Ectodermal cell (in vitro differentiated cells): Measurements from ENCODE around the gene TSHZ1.

Experiments used
- H3K27ac ChIP-seq: 2 replicates; pipeline ENCODE4 v1.7.0; 2013; ENCODE audit warnings: mild to moderate bottlenecking, low read depth, low read length; ENCODE audit not compliant: insufficient read depth, poor library complexity, severe bottlenecking
- H3K27me3 ChIP-seq: 2 replicates; pipeline ENCODE4 v1.7.0; 2013; ENCODE audit warnings: mild to moderate bottlenecking, low read length; ENCODE audit not compliant: insufficient read depth, control insufficient read depth, poor library complexity, severe bottlenecking
- H3K36me3 ChIP-seq: one replicate; pipeline ENCODE4 v1.7.0; 2013; ENCODE audit warnings: low read length; ENCODE audit not compliant: control insufficient read depth, insufficient read depth
- H3K4me1 ChIP-seq: one replicate; pipeline ENCODE4 v1.7.0; 2013; ENCODE audit warnings: low read length; ENCODE audit not compliant: control insufficient read depth, insufficient read depth
- H3K4me3 ChIP-seq: 2 replicates; pipeline ENCODE4 v1.7.0; 2013; ENCODE audit warnings: low read depth, low read length, control low read depth; ENCODE audit not compliant: insufficient read depth
- H3K9me3 ChIP-seq: 2 replicates; pipeline ENCODE4 v1.7.0; 2013; ENCODE audit warnings: mild to moderate bottlenecking, low read length, moderate library complexity; ENCODE audit not compliant: control insufficient read depth
- WGBS, 2 experiments: methylation state at CpG; one replicate each; pipeline ENCODE4 v1.1.7; 2013; ENCODE audit warnings: missing lambda C conversion rate in 2 of 2; 5-methylcytosine and 5-hydroxymethylcytosine counted together

TSHZ1 gene

DNA sequence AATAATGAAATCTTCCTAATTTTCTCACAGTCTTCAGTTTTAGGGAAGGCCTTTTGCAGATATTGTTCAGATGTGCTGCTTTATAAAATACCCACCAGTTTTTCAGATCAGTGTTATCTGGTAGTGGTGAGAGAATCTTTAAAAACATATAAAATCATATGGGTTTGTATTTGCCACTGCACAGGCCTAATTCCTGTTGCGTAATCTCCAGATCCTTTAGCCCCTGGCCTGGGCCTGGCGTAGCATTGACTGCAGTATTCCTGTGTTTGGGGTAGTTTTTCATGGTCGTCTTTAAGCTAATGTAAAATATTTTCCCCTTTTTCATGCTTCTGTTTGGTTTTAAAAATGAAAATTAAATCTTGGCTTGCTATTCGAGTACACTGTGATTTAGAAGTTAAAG is 43.2 kb downstream of the TSHZ1 start:
- H3K36me3 ChIP-seq: no peaks in the 10 kb centered on the region
- H3K27me3 ChIP-seq: no peaks in the 10 kb centered on the region
- no peak overlapping the region for H3K4me3 ChIP-seq
- H3K4me1 ChIP-seq: no peaks in the 10 kb centered on the region
- 95 to 96% methylated on average over 4 of the region's 4 CpGs for WGBS, 2 experiments
- H3K9me3 ChIP-seq: no peaks in the 10 kb centered on the region
- H3K27ac ChIP-seq: no peak overlapping the region

DNA sequence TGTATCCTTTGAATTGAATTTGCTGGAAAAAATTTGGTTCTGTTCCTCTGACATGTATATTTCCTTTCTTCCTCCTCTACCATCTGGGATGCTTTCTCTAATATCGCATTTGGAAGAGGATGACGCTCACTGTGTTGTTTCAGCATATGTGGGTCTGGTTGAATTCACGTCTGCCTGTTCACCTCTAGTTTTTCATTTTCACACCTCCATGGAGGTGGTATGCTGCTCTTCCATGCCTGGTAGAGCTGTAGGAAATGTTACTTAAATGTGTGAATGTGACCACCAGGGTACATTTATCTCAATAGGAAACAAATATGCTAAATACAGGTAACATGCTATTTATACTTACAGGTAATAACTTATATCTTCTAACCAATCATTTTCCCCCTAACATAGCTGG is 44.5 kb downstream of the TSHZ1 start:
- no peak overlapping the region for H3K27ac ChIP-seq
- H3K4me3 ChIP-seq: no peak overlapping the region
- no peaks in the 10 kb centered on the region for H3K36me3 ChIP-seq
- no peaks in the 10 kb centered on the region for H3K9me3 ChIP-seq
- no peaks in the 10 kb centered on the region for H3K4me1 ChIP-seq
- 91 to 100% methylated on average over 1 to 3 of the region's 3 CpGs for WGBS, 2 experiments
- H3K27me3 ChIP-seq: no peaks in the 10 kb centered on the region

DNA sequence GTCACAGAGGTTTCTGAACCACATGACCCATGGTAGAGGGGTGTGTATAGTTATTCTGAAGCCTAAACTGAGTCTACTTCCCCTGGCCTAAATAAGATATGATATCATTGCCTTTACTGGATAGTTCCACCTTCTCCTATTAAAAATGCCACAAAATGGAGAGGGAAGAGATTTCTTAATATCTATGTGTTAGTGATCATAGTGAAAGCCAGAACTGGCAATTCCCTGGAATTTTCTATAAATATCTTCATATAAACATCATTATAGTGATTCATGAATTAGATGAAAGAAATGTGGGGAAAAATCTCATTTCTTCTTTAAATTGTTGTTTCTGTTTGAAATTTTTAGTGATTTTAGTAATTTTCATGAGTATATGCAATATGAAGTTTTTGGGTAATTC is 45.8 kb downstream of the TSHZ1 start:
- H3K27ac ChIP-seq: no peak overlapping the region
- H3K4me1 ChIP-seq: no peaks in the 10 kb centered on the region
- H3K27me3 ChIP-seq: no peaks in the 10 kb centered on the region
- no peaks in the 10 kb centered on the region for H3K36me3 ChIP-seq
- no peak overlapping the region for H3K4me3 ChIP-seq
- no peaks in the 10 kb centered on the region for H3K9me3 ChIP-seq

DNA sequence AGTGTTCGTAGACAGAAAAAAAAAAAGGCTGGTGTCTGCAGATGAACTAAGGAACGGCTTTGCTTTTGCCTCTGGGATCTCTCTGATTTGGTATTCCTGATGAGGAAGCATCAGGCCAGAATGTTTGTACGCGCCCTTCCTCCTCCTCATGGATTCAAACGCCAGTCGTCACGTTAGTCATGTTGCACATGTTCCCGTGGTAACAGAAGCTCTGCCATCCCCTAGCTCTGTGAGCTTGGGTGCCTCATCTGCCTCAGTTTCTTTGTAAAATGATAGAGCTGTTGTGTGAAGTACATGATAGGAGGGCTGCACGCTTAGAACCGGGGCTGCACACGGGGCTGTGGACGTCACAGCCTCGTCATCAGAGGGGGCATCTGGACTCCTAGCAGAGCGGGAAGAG is 47.0 kb downstream of the TSHZ1 start:
- Histone ChIP-seq H3K4me3 (no peak overlapping the region), H3K27ac (no peak overlapping the region), H3K36me3 (no peaks in the 10 kb centered on the region), H3K4me1 (no peaks in the 10 kb centered on the region), H3K27me3 (no peaks in the 10 kb centered on the region), H3K9me3 (no peaks in the 10 kb centered on the region)
- WGBS, 2 experiments: 91 to 92% methylated on average over 14 of the region's 14 CpGs

DNA sequence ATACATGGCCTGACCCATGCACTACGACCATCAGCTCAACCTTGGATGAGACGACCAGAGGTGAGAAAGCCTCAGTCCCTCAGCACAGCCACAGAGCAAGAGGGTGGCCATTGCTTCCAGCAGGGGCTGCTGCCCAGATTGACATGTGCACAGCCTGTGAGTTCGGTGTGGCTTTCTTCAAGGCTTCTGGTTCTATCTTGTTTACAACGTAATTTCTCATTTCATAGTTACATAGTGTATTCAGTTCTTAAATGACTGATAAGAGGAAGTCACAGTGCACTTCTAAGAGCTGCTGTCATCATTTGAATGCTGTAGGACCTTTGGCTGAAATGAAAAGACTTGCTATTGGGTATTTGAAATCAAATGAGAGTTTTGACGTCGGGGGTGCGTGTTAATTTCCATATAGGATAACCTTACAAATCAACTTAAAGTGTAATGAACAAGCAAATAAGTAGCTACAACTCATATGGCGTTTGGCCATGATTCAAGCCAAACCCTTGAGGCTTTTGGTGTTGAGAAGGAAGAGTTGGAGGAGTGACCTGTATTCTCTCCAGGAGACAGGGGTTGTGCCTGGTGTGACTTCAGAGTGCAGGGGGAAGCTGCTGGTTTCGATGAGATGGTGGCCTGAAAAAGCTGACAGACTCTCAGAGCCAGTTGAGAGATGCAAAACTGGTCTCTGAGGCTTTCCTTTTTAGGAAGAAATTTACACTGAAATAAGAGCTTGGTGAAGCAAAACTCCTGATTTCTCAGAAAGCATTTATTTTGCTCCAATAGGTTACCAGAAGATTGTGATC is 51.0 kb downstream of the TSHZ1 start:
- Histone ChIP-seq H3K9me3 (no peaks in the 10 kb centered on the region), H3K4me1 (no peaks in the 10 kb centered on the region), H3K36me3 (no peaks in the 10 kb centered on the region), H3K27me3 (no peaks in the 10 kb centered on the region), H3K27ac (no peak overlapping the region), H3K4me3 (no peak overlapping the region)
- WGBS, 2 experiments: 85 to 97% methylated on average over 6 to 9 of the region's 9 CpGs

DNA sequence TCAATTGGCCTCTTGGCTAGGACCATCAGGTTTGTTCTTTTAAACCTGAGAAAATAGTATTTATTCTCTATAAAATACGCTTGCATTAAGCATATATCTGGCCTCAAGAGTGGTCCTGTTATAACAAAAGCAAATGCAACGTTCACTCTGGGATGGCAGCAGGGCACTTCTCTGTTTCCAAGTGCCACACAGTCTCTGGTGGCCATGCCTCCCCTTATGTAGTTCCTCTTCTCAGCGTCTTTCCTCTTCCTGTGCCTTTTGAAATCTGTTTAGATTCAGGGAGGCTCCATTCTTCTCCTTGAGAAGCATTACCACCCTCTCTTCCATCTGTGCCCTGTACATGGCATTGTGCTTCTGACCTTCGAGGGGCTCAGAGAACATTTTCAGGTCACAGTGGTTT is 51.9 kb downstream of the TSHZ1 start:
- Histone ChIP-seq H3K4me1 (no peaks in the 10 kb centered on the region), H3K27ac (no peak overlapping the region), H3K36me3 (no peaks in the 10 kb centered on the region), H3K9me3 (no peaks in the 10 kb centered on the region), H3K27me3 (no peaks in the 10 kb centered on the region), H3K4me3 (no peak overlapping the region)
- 92 to 93% methylated on average over 4 of the region's 4 CpGs for WGBS, 2 experiments

DNA sequence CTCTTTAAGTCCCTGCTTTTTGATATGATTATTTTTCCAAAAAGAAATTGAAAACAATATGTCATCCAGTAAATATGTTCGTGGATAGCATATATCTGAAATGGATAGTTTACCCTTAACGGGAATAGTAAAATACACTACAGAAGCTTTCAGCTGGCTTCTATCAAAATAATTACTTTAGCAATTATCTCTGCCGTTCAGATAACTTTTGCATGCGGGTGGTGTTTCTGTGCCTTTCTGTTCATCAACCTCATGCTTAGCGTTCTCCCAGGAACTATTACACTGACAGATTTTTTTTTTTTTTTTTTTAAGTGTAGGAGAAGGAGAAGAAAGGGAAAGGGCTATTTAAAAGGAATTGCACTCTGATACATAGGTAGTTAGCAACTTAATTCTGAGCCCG is 53.6 kb downstream of the TSHZ1 start:
- H3K9me3 ChIP-seq: no peaks in the 10 kb centered on the region
- H3K4me3 ChIP-seq: no peak overlapping the region
- 93 to 98% methylated on average over 5 to 6 of the region's 6 CpGs for WGBS, 2 experiments
- H3K4me1 ChIP-seq: no peaks in the 10 kb centered on the region
- no peaks in the 10 kb centered on the region for H3K36me3 ChIP-seq
- H3K27ac ChIP-seq: no peak overlapping the region
- H3K27me3 ChIP-seq: no peaks in the 10 kb centered on the region

DNA sequence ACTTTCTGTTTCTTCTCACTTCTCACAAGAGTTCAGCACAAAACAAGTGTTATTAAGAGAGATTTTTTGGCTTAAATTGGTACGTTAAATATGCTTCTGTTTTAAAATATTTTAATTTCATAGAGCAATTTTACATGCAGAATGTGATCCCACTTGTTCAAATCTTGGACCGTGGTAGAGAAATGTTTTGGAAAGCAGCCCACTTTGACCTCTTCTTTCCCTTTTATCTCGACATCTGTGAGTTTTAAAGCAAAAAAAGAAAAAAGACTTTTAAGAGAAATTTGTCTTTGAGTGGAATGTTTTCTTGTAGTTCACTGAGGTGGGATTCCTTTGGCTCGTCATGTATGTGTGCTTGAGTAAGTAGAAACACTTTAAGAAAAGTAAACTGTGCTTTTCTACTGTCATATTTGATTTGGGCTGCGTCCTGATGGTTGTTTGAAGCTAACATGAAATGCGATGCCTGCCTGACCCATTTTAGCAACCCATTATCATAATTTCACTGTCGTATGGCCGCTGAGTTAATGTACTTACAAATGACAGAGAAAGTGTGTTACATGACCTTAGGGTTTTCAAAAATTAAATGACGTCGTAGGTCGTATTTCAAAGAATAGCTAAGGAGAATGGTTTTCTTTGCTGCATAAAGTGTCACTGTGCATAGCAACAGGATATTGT is 54.5 kb downstream of the TSHZ1 start:
- Histone ChIP-seq H3K4me1 (no peaks in the 10 kb centered on the region), H3K36me3 (no peaks in the 10 kb centered on the region), H3K27ac (no peak overlapping the region), H3K27me3 (no peaks in the 10 kb centered on the region), H3K4me3 (no peak overlapping the region), H3K9me3 (no peaks in the 10 kb centered on the region)
- WGBS, 2 experiments: 94 to 96% methylated on average over 10 of the region's 11 CpGs

DNA sequence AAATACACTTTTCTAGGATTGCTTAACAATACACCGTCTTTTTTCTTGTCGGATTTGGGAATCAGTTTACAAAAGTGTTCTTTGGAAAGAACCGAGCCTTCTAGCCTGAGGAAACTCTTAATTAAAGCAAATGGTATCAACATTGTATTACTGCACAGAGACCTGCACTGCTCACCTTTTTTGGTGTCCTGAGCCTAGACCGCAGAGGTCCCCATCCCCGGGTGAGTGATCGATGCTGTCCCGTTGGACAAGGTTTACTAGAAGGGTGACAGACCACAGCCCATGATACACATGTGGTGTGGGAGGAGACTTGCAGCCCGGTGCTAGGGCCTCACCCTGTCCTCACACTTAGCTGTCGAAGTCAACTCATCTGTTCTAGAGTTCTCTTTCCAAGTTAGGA is 55.3 kb downstream of the TSHZ1 start:
- Histone ChIP-seq H3K27me3 (no peaks in the 10 kb centered on the region), H3K27ac (no peak overlapping the region), H3K36me3 (no peaks in the 10 kb centered on the region), H3K9me3 (no peaks in the 10 kb centered on the region), H3K4me1 (no peaks in the 10 kb centered on the region), H3K4me3 (no peak overlapping the region)
- WGBS, 2 experiments: 91 to 94% methylated on average over 9 of the region's 9 CpGs

DNA sequence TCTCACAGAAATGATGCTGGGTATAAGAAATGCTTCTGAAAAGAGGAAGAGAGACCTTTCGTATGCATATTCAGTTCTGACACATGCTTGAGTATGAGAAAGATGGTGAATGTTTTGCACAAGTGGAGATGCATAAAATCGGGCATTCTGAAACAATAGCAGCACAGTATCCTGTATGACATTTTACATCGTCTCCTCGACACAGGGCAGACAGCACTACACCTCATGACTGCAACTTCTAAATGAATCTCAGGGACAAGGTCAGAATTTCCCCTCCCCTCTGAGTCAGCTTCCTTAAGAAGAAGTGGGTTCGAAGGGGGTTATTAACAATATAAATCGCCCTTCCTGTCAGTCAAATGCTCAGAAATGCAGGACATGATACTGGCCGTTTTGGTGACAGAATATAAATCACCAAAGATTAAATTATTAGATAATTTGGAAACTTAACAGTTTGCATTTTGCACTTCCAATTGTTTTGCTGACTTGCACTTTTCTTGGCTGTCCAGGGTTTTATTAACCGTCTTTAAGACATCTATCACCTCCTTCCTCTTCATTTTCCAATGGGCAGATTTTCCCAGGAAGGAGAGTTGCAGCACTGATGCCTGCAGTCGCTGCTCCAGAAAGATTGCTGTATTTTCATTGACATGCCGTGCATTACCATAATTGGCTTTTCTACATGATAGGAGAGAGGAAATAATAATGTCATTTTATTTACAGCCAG is 57.2 kb downstream of the TSHZ1 start:
- Histone ChIP-seq H3K27me3 (no peaks in the 10 kb centered on the region), H3K27ac (no peak overlapping the region), H3K4me3 (no peak overlapping the region), H3K9me3 (no peaks in the 10 kb centered on the region), H3K4me1 (no peaks in the 10 kb centered on the region), H3K36me3 (no peaks in the 10 kb centered on the region)
- 85 to 89% methylated on average over 9 to 10 of the region's 10 CpGs for WGBS, 2 experiments
